HepG2 (cell line): Measurements from ENCODE around the gene SLC29A2. TPM values are rescaled to one million over a fixed set of nuclear protein-coding genes. Genes with fewer than 3 reads are reported as not detected.

Experiments used
- FOXK1 ChIP-seq: sonication (generic); formaldehyde crosslinking; IDR thresholded peaks from 2 replicates; pipeline ENCODE4 v1.4.0; 2020; ENCODE audit warnings: low read depth, missing genetic modification reagents, borderline replicate concordance
- HINFP ChIP-seq: sonication (generic); formaldehyde crosslinking; IDR thresholded peaks from 2 replicates; pipeline ENCODE4 v1.4.0; 2020; ENCODE audit warnings: low read depth, mild to moderate bottlenecking, missing genetic modification reagents
- MTA1 ChIP-seq: sonication (generic); formaldehyde crosslinking; IDR thresholded peaks from 2 replicates; pipeline ENCODE4 v1.4.0; 2020; ENCODE audit warnings: missing genetic modification reagents, mild to moderate bottlenecking, borderline replicate concordance
- TMF1 ChIP-seq: sonication (generic); formaldehyde crosslinking; IDR thresholded peaks from 2 replicates; pipeline ENCODE4 v1.8.1; 2022; ENCODE audit warnings: low read depth, missing genetic modification reagents
- WIZ ChIP-seq: sonication (generic); formaldehyde crosslinking; IDR thresholded peaks from 2 replicates; pipeline ENCODE4 v1.5.1; 2020; ENCODE audit warnings: mild to moderate bottlenecking, missing genetic modification reagents
- YY1 ChIP-seq: IDR thresholded peaks from 2 replicates; pipeline ENCODE4 v1.6.1; 2011; ENCODE audit warnings: low read length, low read depth, moderate library complexity, mild to moderate bottlenecking; ENCODE audit not compliant: insufficient read depth, insufficient replicate concordance
- ZFP82 ChIP-seq: sonication (generic); formaldehyde crosslinking; IDR thresholded peaks from 2 replicates; pipeline ENCODE4 v1.5.1; 2020; ENCODE audit warnings: mild to moderate bottlenecking, missing genetic modification reagents, borderline replicate concordance
- ZNF513 ChIP-seq: sonication (generic); formaldehyde crosslinking; conservative IDR thresholded peaks from 2 replicates; pipeline ENCODE4 v1.5.0; 2020; ENCODE audit warnings: missing genetic modification reagents
- ZNF775 ChIP-seq: sonication (generic); formaldehyde crosslinking; IDR thresholded peaks from 2 replicates; pipeline ENCODE4 v1.4.0; 2020; ENCODE audit warnings: missing genetic modification reagents, mild to moderate bottlenecking, moderate library complexity, borderline replicate concordance
- polyA plus RNA-seq, 8 experiments: library from polyadenylated mRNA; depleted of rRNA in 3 of 8; stranded (reverse) in 7 of 8; unstranded in 1 of 8; fragments of >200 nt; fragmentation: Illumina TruSeq in 4 of 8; extraction: Trizol in 4 of 8; gene quantifications; 2 replicates each; pipeline versions ENCODE4 v1.2.1 to v1.2.3, GENCODE V29; 2011 to 2016; ENCODE audit warnings: low read depth in 4 of 8, missing spikeins in 1 of 8, mixed read lengths in 1 of 8; ENCODE audit not compliant: insufficient read depth in 1 of 8
- total RNA-seq, 5 experiments: library from RNA; depleted of rRNA; stranded (reverse); fragments of >200 nt; fragmentation: Illumina TruSeq; extraction: Trizol; gene quantifications; 2 replicates each; pipeline ENCODE4 v1.2.3, GENCODE V29; 2016; ENCODE audit warnings: low read depth in 1 of 5
- TF ChIP-seq, protein P1 (sequence below): sonication (generic); formaldehyde crosslinking; IDR thresholded peaks from 2 replicates; pipeline ENCODE4 v1.5.1; 2020; ENCODE audit warnings: mild to moderate bottlenecking, missing genetic modification reagents, borderline replicate concordance
- TF ChIP-seq, protein P2 (sequence below): sonication (generic); formaldehyde crosslinking; IDR thresholded peaks from 2 replicates; pipeline ENCODE4 v1.5.0; 2020; ENCODE audit warnings: mild to moderate bottlenecking, missing genetic modification reagents

Gene SLC29A2
- total and polyA plus RNA-seq, 2 of the 13 experiments (the other 11 are each of a cell fraction or from before 2014, with no cell fraction given) = 0.63 to 0.66 TPM

DNA sequence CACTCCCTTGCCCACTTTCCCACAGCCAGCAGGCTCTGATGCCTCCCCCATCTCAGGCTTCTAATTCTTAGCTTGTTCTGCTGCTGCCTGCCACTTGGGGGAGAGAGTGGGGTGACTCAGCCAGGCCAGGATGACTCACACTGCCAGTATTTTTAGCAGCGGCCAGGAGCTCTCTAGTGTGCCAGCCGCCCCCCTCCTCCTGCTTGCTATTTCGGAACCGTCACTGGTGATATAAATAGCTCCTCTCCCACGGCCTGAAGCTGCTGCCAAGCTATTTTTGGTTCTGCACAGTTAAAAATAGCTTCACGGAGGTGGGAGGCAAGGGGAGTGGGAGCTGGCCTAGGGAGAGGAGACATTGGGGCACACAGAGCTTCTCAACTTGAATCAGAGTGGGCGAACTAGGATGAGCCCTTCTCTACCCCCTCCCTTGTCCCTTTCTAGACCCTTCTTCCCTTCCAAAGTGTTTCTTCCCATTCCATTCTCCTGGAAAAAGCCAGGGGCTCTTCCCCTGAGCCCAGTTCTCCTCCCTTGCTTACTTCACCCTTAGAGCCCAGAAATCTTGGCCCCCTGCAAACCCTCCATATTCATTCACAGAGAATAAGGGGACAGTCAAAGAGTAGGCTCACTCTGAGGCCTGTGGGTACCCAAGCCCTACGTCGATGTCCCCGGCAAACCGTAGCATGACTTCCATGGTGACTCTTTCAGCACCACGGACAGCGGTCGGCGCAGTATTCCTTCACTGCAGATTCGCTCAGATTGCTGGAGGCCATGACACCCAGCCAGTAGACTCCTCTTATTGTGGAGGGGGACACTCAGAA is 46.8 kb upstream of the SLC29A2 start (continued):
- TF ChIP-seq HINFP (CRISPR knock-in tag) (no peak; the same call in 1 of the 2 replicates), MTA1 (CRISPR knock-in tag) (no peak), ZNF775 (CRISPR knock-in tag) (no peak), FOXK1 (CRISPR knock-in tag) (peak; percentile 76; the same call in 1 of the 2 replicates), WIZ (peak; percentile 99), ZNF513 (CRISPR knock-in tag) (no peak), YY1 (peak; percentile 53), TMF1 (0 out of 2 replicates have a peak, but pooled peaks have one; percentile 71), ZFP82 (CRISPR knock-in tag) (no peak)
- TF ChIP-seq, protein P1, sequence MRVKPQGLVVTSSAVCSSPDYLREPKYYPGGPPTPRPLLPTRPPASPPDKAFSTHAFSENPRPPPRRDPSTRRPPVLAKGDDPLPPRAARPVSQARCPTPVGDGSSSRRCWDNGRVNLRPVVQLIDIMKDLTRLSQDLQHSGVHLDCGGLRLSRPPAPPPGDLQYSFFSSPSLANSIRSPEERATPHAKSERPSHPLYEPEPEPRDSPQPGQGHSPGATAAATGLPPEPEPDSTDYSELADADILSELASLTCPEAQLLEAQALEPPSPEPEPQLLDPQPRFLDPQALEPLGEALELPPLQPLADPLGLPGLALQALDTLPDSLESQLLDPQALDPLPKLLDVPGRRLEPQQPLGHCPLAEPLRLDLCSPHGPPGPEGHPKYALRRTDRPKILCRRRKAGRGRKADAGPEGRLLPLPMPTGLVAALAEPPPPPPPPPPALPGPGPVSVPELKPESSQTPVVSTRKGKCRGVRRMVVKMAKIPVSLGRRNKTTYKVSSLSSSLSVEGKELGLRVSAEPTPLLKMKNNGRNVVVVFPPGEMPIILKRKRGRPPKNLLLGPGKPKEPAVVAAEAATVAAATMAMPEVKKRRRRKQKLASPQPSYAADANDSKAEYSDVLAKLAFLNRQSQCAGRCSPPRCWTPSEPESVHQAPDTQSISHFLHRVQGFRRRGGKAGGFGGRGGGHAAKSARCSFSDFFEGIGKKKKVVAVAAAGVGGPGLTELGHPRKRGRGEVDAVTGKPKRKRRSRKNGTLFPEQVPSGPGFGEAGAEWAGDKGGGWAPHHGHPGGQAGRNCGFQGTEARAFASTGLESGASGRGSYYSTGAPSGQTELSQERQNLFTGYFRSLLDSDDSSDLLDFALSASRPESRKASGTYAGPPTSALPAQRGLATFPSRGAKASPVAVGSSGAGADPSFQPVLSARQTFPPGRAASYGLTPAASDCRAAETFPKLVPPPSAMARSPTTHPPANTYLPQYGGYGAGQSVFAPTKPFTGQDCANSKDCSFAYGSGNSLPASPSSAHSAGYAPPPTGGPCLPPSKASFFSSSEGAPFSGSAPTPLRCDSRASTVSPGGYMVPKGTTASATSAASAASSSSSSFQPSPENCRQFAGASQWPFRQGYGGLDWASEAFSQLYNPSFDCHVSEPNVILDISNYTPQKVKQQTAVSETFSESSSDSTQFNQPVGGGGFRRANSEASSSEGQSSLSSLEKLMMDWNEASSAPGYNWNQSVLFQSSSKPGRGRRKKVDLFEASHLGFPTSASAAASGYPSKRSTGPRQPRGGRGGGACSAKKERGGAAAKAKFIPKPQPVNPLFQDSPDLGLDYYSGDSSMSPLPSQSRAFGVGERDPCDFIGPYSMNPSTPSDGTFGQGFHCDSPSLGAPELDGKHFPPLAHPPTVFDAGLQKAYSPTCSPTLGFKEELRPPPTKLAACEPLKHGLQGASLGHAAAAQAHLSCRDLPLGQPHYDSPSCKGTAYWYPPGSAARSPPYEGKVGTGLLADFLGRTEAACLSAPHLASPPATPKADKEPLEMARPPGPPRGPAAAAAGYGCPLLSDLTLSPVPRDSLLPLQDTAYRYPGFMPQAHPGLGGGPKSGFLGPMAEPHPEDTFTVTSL = no peak
- TF ChIP-seq, protein P2, sequence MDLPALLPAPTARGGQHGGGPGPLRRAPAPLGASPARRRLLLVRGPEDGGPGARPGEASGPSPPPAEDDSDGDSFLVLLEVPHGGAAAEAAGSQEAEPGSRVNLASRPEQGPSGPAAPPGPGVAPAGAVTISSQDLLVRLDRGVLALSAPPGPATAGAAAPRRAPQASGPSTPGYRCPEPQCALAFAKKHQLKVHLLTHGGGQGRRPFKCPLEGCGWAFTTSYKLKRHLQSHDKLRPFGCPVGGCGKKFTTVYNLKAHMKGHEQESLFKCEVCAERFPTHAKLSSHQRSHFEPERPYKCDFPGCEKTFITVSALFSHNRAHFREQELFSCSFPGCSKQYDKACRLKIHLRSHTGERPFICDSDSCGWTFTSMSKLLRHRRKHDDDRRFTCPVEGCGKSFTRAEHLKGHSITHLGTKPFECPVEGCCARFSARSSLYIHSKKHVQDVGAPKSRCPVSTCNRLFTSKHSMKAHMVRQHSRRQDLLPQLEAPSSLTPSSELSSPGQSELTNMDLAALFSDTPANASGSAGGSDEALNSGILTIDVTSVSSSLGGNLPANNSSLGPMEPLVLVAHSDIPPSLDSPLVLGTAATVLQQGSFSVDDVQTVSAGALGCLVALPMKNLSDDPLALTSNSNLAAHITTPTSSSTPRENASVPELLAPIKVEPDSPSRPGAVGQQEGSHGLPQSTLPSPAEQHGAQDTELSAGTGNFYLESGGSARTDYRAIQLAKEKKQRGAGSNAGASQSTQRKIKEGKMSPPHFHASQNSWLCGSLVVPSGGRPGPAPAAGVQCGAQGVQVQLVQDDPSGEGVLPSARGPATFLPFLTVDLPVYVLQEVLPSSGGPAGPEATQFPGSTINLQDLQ (CRISPR knock-in tag) = no peak; the same call in 1 of the 2 replicates
